GM23248 (cell line): ENCODE data around the gene OR52A5. TPM values are rescaled to one million over a fixed set of nuclear protein-coding genes. Genes with fewer than 3 reads are reported as not detected.

Source experiments
- DNase-seq: peaks from one replicate; pipeline ENCODE4 v3.0.0-alpha.2; 2015
- H2AFZ ChIP-seq: fragments of 200-600 bp; sonication (generic); 2 replicates; pipeline ENCODE4 v1.6.1; 2016; ENCODE audit warnings: antibody characterized with exemption
- H3F3A ChIP-seq: fragments of 200-600 bp; sonication (generic); 2 replicates; pipeline ENCODE4 v1.6.1; 2016; ENCODE audit warnings: mild to moderate bottlenecking, antibody characterized with exemption, mixed run types; ENCODE audit not compliant: insufficient read depth
- H3K27ac ChIP-seq: fragments of 200-600 bp; sonication (generic); 2 replicates; pipeline ENCODE4 v1.5.1; 2016; ENCODE audit warnings: mild to moderate bottlenecking
- H3K27me3 ChIP-seq: fragments of 200-600 bp; sonication (generic); replicated peaks from 2 replicates; pipeline ENCODE4 v1.6.1; 2016; ENCODE audit warnings: mild to moderate bottlenecking; ENCODE audit not compliant: insufficient read depth
- H3K36me3 ChIP-seq: fragments of 200-600 bp; sonication (generic); 2 replicates; pipeline ENCODE4 v1.6.1; 2016; ENCODE audit warnings: low read depth, mild to moderate bottlenecking
- H3K4me1 ChIP-seq: fragments of 200-600 bp; sonication (generic); 2 replicates; pipeline ENCODE4 v1.6.1; 2016; ENCODE audit warnings: mild to moderate bottlenecking; ENCODE audit not compliant: insufficient read depth
- H3K4me2 ChIP-seq: fragments of 200-600 bp; sonication (generic); one replicate; pipeline ENCODE4 v1.6.1; 2016; ENCODE audit warnings: mild to moderate bottlenecking; ENCODE audit not compliant: unreplicated experiment
- H3K4me3 ChIP-seq: fragments of 200-600 bp; sonication (generic); 2 replicates; pipeline ENCODE4 v1.5.1; 2016; ENCODE audit warnings: mild to moderate bottlenecking
- H3K79me2 ChIP-seq: fragments of 200-600 bp; sonication (generic); 2 replicates; pipeline ENCODE4 v1.6.1; 2016; ENCODE audit warnings: mild to moderate bottlenecking; ENCODE audit not compliant: insufficient read depth
- H3K9ac ChIP-seq: fragments of 200-600 bp; sonication (generic); 2 replicates; pipeline ENCODE4 v1.6.1; 2016; ENCODE audit warnings: mild to moderate bottlenecking
- H3K9me2 ChIP-seq: fragments of 200-600 bp; sonication (generic); 2 replicates; pipeline ENCODE4 v1.6.1; 2016; ENCODE audit warnings: mixed run types, mild to moderate bottlenecking, moderate library complexity; ENCODE audit not compliant: insufficient read depth
- H3K9me3 ChIP-seq: fragments of 200-600 bp; sonication (generic); one replicate; pipeline ENCODE4 v1.6.1; 2017; ENCODE audit warnings: low read depth
- H4K20me1 ChIP-seq: fragments of 200-600 bp; sonication (generic); 2 replicates; pipeline ENCODE4 v1.6.0; 2016; ENCODE audit not compliant: insufficient read depth
- EZH2 ChIP-seq: fragments of 200-600 bp; sonication (generic); IDR thresholded peaks from 2 replicates; pipeline ENCODE4 v1.6.1; 2018; ENCODE audit warnings: antibody characterized with exemption, mild to moderate bottlenecking; ENCODE audit not compliant: insufficient read depth, poor library complexity, severe bottlenecking
- EZH2phosphoT487 ChIP-seq: fragments of 200-600 bp; sonication (generic); IDR thresholded peaks from 2 replicates; pipeline ENCODE4 v1.6.1; 2018; ENCODE audit warnings: antibody characterized with exemption, moderate library complexity, mild to moderate bottlenecking, low read depth; ENCODE audit not compliant: insufficient read depth
- WGBS, 2 experiments: methylation state at CpG; one replicate each; pipeline ENCODE4 v1.1.6; 2015 to 2017; ENCODE audit warnings: low lambda C conversion rate in 2 of 2, low coverage in 1 of 2; ENCODE audit errors: missing lambda C conversion rate in 2 of 2; 5-methylcytosine and 5-hydroxymethylcytosine counted together
- in situ Hi-C: fragments of 300-500 bp; cut with MboI; formaldehyde crosslinking; loops from 2 replicates; pipeline ENCODE4 v1.15.0; 2020
- polyA plus RNA-seq: library from polyadenylated mRNA; unstranded; fragments of >200 nt; fragmentation: Nextera tagmentation; extraction: Ambion mirVana; gene quantifications from 2 replicates; pipeline ENCODE4 v1.2.1, GENCODE V29; 2016
- total RNA-seq: library from RNA; depleted of rRNA; stranded (reverse); fragments of >200 nt; shearing (Covaris generic); gene quantifications from 2 replicates; pipeline ENCODE4 v1.2.3, GENCODE V29; 2014

OR52A5 gene
- total and polyA plus RNA-seq, 2 experiments from 2014 or later, result not detected

DNA sequence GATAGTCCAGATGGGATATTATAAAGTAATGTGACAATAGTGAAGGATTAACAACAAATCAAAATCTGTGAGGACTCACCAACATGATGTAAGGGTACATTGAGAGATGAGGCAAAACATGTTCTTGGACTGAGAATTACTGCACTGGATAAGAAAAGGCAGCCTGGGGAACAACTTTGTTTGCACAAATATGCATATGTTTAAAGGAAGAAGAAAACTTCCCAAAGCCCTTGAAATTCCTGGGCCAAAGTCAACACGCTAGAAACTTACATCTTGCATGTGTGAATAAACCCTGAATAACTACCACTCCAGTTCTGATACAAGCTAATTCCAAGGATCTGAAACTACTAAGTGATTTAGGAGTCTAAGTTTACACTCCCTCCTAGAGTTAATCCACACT lies 1.1 kb downstream of the OR52A5 start:
- in situ Hi-C loops, result no loop called here
- no peak for DNase-seq
- 0% methylated on average over 1 of the region's 1 CpG for WGBS, 2 experiments
- Histone ChIP-seq H3K36me3 (no peaks in the 10 kb centered on the region), H3K9ac (no peak overlapping the region), H3K79me2 (no peaks in the 10 kb centered on the region), H3F3A (no peaks in the 10 kb centered on the region), H3K9me3 (no peaks in the 10 kb centered on the region), H3K27me3 (no peaks in the 10 kb centered on the region), H2AFZ (no peak overlapping the region), H4K20me1 (no peaks in the 10 kb centered on the region), H3K4me3 (no peak overlapping the region), H3K4me1 (no peaks in the 10 kb centered on the region), H3K27ac (no peak overlapping the region), H3K4me2 (no peak overlapping the region), H3K9me2 (no peaks in the 10 kb centered on the region)
- no peak for TF ChIP-seq EZH2phosphoT487
- TF ChIP-seq EZH2, result no peak

DNA sequence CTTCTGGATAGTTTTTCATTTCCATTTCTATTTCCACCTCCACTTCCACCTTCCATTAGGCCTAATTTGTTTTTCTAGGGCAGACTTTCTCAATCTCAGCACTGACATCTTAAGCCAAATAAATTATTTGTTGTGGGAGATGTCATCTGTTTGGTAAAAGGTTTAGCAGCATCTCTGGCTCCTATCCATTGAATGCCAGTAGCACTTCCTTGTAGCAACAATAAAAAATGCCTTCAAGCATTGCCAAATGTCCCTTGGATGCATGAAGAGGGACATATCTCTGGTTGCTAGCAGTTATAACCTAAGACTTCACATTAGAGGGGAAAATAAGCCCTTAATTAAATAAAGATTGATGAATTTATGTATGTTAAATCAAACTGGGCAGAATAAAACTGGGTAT lies 1.9 kb downstream of the OR52A5 start:
- Histone ChIP-seq H2AFZ (no peak overlapping the region), H3K4me2 (no peak overlapping the region), H3K4me1 (no peaks in the 10 kb centered on the region), H3K9me2 (no peaks in the 10 kb centered on the region), H3K9me3 (no peaks in the 10 kb centered on the region), H3K27ac (no peak overlapping the region), H3K27me3 (no peaks in the 10 kb centered on the region), H3K36me3 (no peaks in the 10 kb centered on the region), H3K9ac (no peak overlapping the region), H3K79me2 (no peaks in the 10 kb centered on the region), H3F3A (no peaks in the 10 kb centered on the region), H3K4me3 (no peak overlapping the region), H4K20me1 (no peaks in the 10 kb centered on the region)
- DNase-seq, result no peak
- in situ Hi-C loops, result no loop called here
- TF ChIP-seq EZH2phosphoT487 (no peak), EZH2 (no peak)

DNA sequence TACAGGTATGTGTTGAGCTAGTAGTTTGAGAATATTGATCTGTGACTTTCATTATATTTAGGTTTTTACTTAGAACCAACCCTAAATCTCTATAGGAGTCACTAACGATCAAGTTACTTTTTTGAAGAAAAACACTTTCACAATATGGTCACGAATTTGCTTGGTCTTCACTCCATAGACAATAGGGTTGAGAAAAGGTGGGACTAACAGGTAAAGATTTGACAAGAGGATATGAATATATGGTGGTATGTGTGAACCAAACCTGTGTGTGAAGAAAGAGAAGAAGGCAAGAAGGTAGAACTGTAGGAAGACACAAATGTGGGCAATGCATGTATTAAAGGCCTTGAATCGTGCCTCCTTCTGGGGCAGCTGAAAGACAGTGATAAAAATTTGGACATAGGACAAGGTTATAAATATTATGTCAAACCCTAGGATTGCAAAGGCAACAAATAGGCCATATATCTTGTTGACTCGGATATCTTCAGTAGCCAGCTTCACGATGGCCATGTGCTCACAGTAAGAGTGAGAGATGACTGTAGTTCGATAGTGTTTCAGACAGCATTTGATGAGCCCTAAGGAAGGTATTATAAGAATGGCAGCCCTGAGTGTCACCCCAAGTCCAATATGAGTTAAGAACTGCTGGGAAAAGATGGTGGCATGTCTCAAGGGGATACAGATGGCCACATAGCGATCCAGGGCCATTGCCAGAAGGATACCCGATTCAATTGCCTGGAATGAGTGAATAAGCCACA lies 6.4 kb downstream of the OR52A5 start:
- no peaks in the 10 kb centered on the region for H3K79me2 ChIP-seq
- no peaks in the 10 kb centered on the region for H3K9me3 ChIP-seq
- H3K4me3 ChIP-seq, result no peak overlapping the region
- no peak overlapping the region for H2AFZ ChIP-seq
- H3K27me3 ChIP-seq, result no peaks in the 10 kb centered on the region
- 43 to 52% methylated on average over 8 of the region's 8 CpGs for WGBS, 2 experiments
- no peak overlapping the region for H3K9ac ChIP-seq
- no peak overlapping the region for H3K27ac ChIP-seq
- no peaks in the 10 kb centered on the region for H3K36me3 ChIP-seq
- DNase-seq, result no peak
- in situ Hi-C loops, result no loop called here
- H3F3A ChIP-seq, result no peaks in the 10 kb centered on the region
- no peak overlapping the region for H3K4me2 ChIP-seq
- no peaks in the 10 kb centered on the region for H3K9me2 ChIP-seq
- TF ChIP-seq EZH2 (no peak), EZH2phosphoT487 (no peak)
- H4K20me1 ChIP-seq, result no peaks in the 10 kb centered on the region
- no peaks in the 10 kb centered on the region for H3K4me1 ChIP-seq

DNA sequence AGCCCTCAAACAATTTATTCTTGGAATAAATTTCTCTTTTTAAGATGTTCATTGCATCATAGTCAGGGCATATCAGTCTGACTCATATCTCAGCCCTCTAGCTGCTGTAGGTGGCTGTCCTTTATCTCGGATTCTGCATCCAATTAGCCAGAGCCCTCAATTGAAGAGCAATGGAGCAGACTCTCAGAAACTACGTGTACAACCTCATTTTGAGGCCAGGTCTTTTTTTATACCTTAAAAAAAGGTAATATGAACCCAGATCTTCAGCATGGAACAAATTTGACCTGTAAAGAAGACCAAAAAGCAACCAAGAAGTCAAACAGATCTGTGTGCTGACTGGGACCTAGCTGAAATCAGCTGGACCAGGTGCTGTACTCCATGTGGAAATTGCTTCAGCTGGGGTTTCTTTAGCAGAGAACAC lies 8.7 kb downstream of the OR52A5 start:
- no peaks in the 10 kb centered on the region for H4K20me1 ChIP-seq
- H3K4me1 ChIP-seq, result no peaks in the 10 kb centered on the region
- in situ Hi-C loops, result loop anchor here (10.0 kb wide), 1 partner anchor 255 kb away; the partner anchor contains the start of gene OR51M1
- H3K27me3 ChIP-seq, result no peaks in the 10 kb centered on the region
- no peak overlapping the region for H2AFZ ChIP-seq
- DNase-seq, result peak; percentile 41
- H3K9me2 ChIP-seq, result no peaks in the 10 kb centered on the region
- no peak overlapping the region for H3K9ac ChIP-seq
- no peak overlapping the region for H3K4me3 ChIP-seq
- H3K4me2 ChIP-seq, result no peak overlapping the region
- WGBS, 2 experiments, result 23 to 26% methylated on average over 2 of the region's 2 CpGs
- H3K27ac ChIP-seq, result no peak overlapping the region
- H3K36me3 ChIP-seq, result no peaks in the 10 kb centered on the region
- H3K79me2 ChIP-seq, result no peaks in the 10 kb centered on the region
- TF ChIP-seq EZH2, result no peak
- no peak for TF ChIP-seq EZH2phosphoT487
- no peaks in the 10 kb centered on the region for H3F3A ChIP-seq
- H3K9me3 ChIP-seq, result no peaks in the 10 kb centered on the region
